HEK293T (cell line): Measurements from ENCODE around the gene HOXA6.

Experiments
- CTCF ChIA-PET: fragments of 350-600 bp; formaldehyde crosslinking; extraction: SDS; loops from one replicate; lab custom pipeline; 2021; ENCODE audit warnings: antibody characterized with exemption, inconsistent platforms; lab: Yijun Ruan, JAX
- POLR2A ChIA-PET: fragments of 350-600 bp; formaldehyde crosslinking; extraction: SDS; loops from one replicate; lab custom pipeline; 2020; ENCODE audit warnings: antibody characterized with exemption, inconsistent platforms; lab: Yijun Ruan, JAX
- DNase-seq: peaks from one replicate; pipeline ENCODE4 v3.0.0; 2012; ENCODE audit warnings: mixed read lengths; ENCODE audit errors: extremely low spot score
- ARNT ChIP-seq: fragments of 450-650 bp; IDR thresholded peaks from 2 replicates; pipeline ENCODE4 v1.6.1; 2017; ENCODE audit warnings: mild to moderate bottlenecking
- BHLHE40 ChIP-seq: fragments of 450-650 bp; IDR thresholded peaks from 2 replicates; pipeline ENCODE4 v1.6.1; 2016; ENCODE audit warnings: mild to moderate bottlenecking, moderate library complexity, borderline replicate concordance
- CTBP1 ChIP-seq: fragments of 450-650 bp; IDR thresholded peaks from 2 replicates; pipeline ENCODE4 v1.6.1; 2016; ENCODE audit warnings: borderline replicate concordance
- ELF4 ChIP-seq: fragments of 450-650 bp; IDR thresholded peaks from 2 replicates; pipeline ENCODE4 v1.6.1; 2017; ENCODE audit warnings: antibody characterized with exemption
- FOXA1 ChIP-seq: fragments of 450-650 bp; IDR thresholded peaks from 2 replicates; pipeline ENCODE4 v1.6.1; 2016; ENCODE audit warnings: mild to moderate bottlenecking
- FOXK2 ChIP-seq: fragments of 450-650 bp; IDR thresholded peaks from 2 replicates; pipeline ENCODE4 v1.6.1; 2016; ENCODE audit warnings: mild to moderate bottlenecking
- FOXM1 ChIP-seq: fragments of 450-650 bp; IDR thresholded peaks from 2 replicates; pipeline ENCODE4 v1.6.1; 2017; ENCODE audit warnings: mild to moderate bottlenecking, borderline replicate concordance
- HDGF ChIP-seq: fragments of 450-650 bp; IDR thresholded peaks from 2 replicates; pipeline ENCODE4 v1.6.1; 2017; ENCODE audit warnings: antibody characterized with exemption, borderline replicate concordance
- L3MBTL2 ChIP-seq: fragments of 450-650 bp; conservative IDR thresholded peaks from 2 replicates; pipeline ENCODE4 v1.6.1; 2016; ENCODE audit warnings: mild to moderate bottlenecking
- LEF1 ChIP-seq: fragments of 450-650 bp; IDR thresholded peaks from 2 replicates; pipeline ENCODE4 v1.6.1; 2017; ENCODE audit warnings: mild to moderate bottlenecking, borderline replicate concordance
- NFRKB ChIP-seq: fragments of 450-650 bp; IDR thresholded peaks from 2 replicates; pipeline ENCODE4 v1.6.1; 2016; ENCODE audit warnings: mild to moderate bottlenecking, moderate library complexity
- PKNOX1 ChIP-seq: fragments of 450-650 bp; IDR thresholded peaks from 2 replicates; pipeline ENCODE4 v1.6.1; 2016
- SP1 ChIP-seq: fragments of 450-650 bp; IDR thresholded peaks from 2 replicates; pipeline ENCODE4 v1.6.1; 2017
- SUZ12 ChIP-seq: fragments of 450-650 bp; IDR thresholded peaks from 2 replicates; pipeline ENCODE4 v1.6.1; 2016; ENCODE audit warnings: mild to moderate bottlenecking
- TARDBP ChIP-seq: fragments of 450-650 bp; IDR thresholded peaks from 2 replicates; pipeline ENCODE4 v1.6.1; 2016
- ZNF384 ChIP-seq: fragments of 450-650 bp; IDR thresholded peaks from 2 replicates; pipeline ENCODE4 v1.6.1; 2016

Gene HOXA6

GRCh38 chr7:27171637-27172314 is 24.2 kb upstream of the HOXA6 start:
- ChIA-PET CTCF (no interaction called here), POLR2A (interaction anchor here (0.6 to 13.6 kb wide), 8 partner anchors 9 to 977 kb away, joined by 3 to 367 read pairs (median 8); partner anchors contain the start of genes HNRNPA2B1, HOXA11, HOXA3 and HOXA5)
- no peak for TF ChIP-seq FOXA1
- TF ChIP-seq BHLHE40, result no peak
- TF ChIP-seq ELF4, result no peak
- TF ChIP-seq PKNOX1, result no peak
- no peak for TF ChIP-seq LEF1
- TF ChIP-seq HDGF, result no peak
- TF ChIP-seq CTBP1, result no peak
- TF ChIP-seq ARNT, result no peak
- no peak for TF ChIP-seq L3MBTL2
- no peak for DNase-seq

- CTCF ChIA-PET, result no interaction called here
- POLR2A ChIA-PET, result interaction anchor here (0.6 to 13.6 kb wide), 7 partner anchors 8 to 976 kb away, joined by 3 to 367 read pairs (median 12); partner anchors contain the start of genes HNRNPA2B1, HOXA11, HOXA3 and HOXA5
- no peak for TF ChIP-seq NFRKB
- no peak for TF ChIP-seq ARNT
- no peak for TF ChIP-seq FOXA1
- no peak for TF ChIP-seq HDGF
- no peak for TF ChIP-seq L3MBTL2
- TF ChIP-seq SUZ12, result no peak
- DNase-seq, result no peak
Observed at GRCh38 chr7:27171325-27171636, 23.7 kb upstream of the HOXA6 start.

GRCh38 chr7:27170426-27171324 is 23.1 kb upstream of the HOXA6 start:
- TF ChIP-seq PKNOX1 (peak; percentile 39; the same call in 1 of the 2 replicates), BHLHE40 (no peak), CTBP1 (0 out of 2 replicates have a peak, but pooled peaks have one; percentile 20), L3MBTL2 (no peak), LEF1 (no peak), TARDBP (no peak), SUZ12 (no peak), ZNF384 (no peak), NFRKB (no peak), FOXA1 (no peak), SP1 (no peak), HDGF (no peak)
- no peak for DNase-seq
- POLR2A ChIA-PET, result interaction anchor here (0.8 to 13.6 kb wide), 8 partner anchors 9 to 972 kb away, joined by 3 to 367 read pairs (median 8); partner anchors contain the start of genes HNRNPA2B1, HOXA11, HOXA3 and HOXA5

GRCh38 chr7:27169658-27170425 is 22.3 kb upstream of the HOXA6 start:
- no peak for DNase-seq
- CTCF ChIA-PET, result interaction anchor here (1.4 kb wide), 1 partner anchor 10 kb away, joined by 8 read pairs; no protein-coding TSS in a partner anchor
- POLR2A ChIA-PET, result interaction anchor here (0.8 to 13.6 kb wide), 11 partner anchors 9 to 972 kb away, joined by 3 to 367 read pairs (median 4); partner anchors contain the start of genes HNRNPA2B1, HOXA11, HOXA3 and HOXA4
- TF ChIP-seq SUZ12 (no peak), FOXM1 (peak; percentile 27; the same call in 1 of the 2 replicates), HDGF (no peak), L3MBTL2 (no peak), ELF4 (no peak)

More at GRCh38 chr7:27170426-27171324, 23.1 kb upstream of the HOXA6 start:
- CTCF ChIA-PET, result interaction anchor here (1.4 kb wide), 1 partner anchor 9 kb away, joined by 8 read pairs; no protein-coding TSS in a partner anchor

GRCh38 chr7:27168265-27168947 is 20.8 kb upstream of the HOXA6 start:
- DNase-seq, result no peak
- CTCF ChIA-PET, result interaction anchor here (0.5 kb wide), 1 partner anchor 1041 kb away, joined by 3 read pairs; no protein-coding TSS in a partner anchor
- POLR2A ChIA-PET, result interaction anchor here (0.5 to 13.6 kb wide), 11 partner anchors 9 to 1403 kb away, joined by 3 to 367 read pairs (median 4); partner anchors contain the start of genes HOXA11, HOXA3, HOXA4 and HOXA5
- TF ChIP-seq HDGF (0 out of 2 replicates have a peak, but pooled peaks have one; percentile 60), NFRKB (no peak)

GRCh38 chr7:27167916-27168264 is 20.3 kb upstream of the HOXA6 start:
- ChIA-PET CTCF (no interaction called here), POLR2A (interaction anchor here (0.9 to 13.6 kb wide), 6 partner anchors 11 to 1307 kb away, joined by 3 to 367 read pairs (median 13); partner anchors contain the start of genes HOXA11, HOXA3, HOXA5 and HOXA6)
- DNase-seq, result no peak
- TF ChIP-seq LEF1 (no peak), NFRKB (no peak), ARNT (no peak), SP1 (no peak), FOXK2 (no peak), CTBP1 (no peak), ZNF384 (no peak), FOXA1 (no peak), TARDBP (no peak), PKNOX1 (no peak), L3MBTL2 (no peak), BHLHE40 (no peak), ELF4 (no peak)
